ENCODE data around the gene KCNJ1. TPM values are rescaled to one million over a fixed set of nuclear protein-coding genes. Genes with fewer than 3 reads are reported as not detected.
A peak's percentile ranks its signal among the peaks of the same experiment; 100 is the strongest.

KCNJ1 gene
- total and polyA plus RNA-seq, 2 donors: 0.09 TPM; not detected in 1

DNA sequence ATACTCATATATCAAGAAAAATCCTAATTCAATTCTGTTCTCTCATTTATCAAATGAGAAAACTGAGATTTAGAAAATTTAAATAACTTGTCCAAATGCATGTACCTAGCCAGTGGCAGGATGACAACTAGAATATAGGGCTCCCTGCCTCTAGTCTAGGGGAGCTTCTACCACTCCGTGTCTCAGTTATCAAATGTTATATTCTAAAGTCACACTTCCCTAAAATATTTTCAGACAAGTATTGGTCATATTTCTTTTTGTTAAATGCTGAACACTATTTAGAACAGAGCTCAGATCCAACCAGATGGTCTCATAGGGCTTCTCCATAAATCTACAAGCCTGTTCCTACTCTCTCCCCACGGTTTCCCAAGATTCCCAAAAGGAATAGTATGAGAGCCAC lies 26.3 kb downstream of the KCNJ1 start:
- H3K27ac ChIP-seq (ENCODE audit: low read depth): no peak overlapping the region
- H3K4me3 ChIP-seq (ENCODE audit: low read depth, low read length): no peak overlapping the region
- DNase-seq (ENCODE audit: extremely low spot score): no peak
- 61% methylated on average over 2 of the region's 2 CpGs for WGBS
- H3K36me3 ChIP-seq (ENCODE audit: insufficient read depth): no peaks in the 10 kb centered on the region
- H3K4me1 ChIP-seq (ENCODE audit: insufficient read depth): no peaks in the 10 kb centered on the region

GRCh38 chr11:128840137-128840536 lies 27.0 kb downstream of the KCNJ1 start:
- H3K4me3 ChIP-seq (ENCODE audit: low read depth, low read length): no peak overlapping the region
- WGBS: 64% methylated on average over 5 of the region's 5 CpGs

DNA sequence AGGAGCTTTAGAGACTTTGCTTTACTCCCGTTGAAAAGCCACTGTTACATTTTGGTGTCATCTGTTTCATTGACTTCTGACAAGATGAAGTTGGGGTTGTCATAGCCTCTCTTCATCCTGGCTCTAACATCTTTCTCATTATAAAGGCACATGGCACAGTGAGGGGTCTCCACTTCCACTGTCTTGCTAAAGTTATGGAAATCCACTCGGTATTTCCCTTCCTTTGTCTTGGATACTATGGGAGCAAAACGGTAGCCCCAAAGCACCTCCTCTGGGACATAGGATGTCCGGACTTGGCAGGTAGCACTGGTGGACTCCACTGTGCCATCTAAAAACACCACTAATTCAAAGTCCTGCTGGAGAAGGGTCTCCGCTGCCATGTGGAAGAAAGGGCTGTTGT lies 28.0 kb downstream of the KCNJ1 start:
- WGBS: 80% methylated on average over 5 of the region's 5 CpGs
- no peak overlapping the region for H3K27ac ChIP-seq (ENCODE audit: low read depth)

More at GRCh38 chr11:128840137-128840536, 27.0 kb downstream of the KCNJ1 start:
- Histone ChIP-seq H3K36me3 (ENCODE audit: insufficient read depth) (no peaks in the 10 kb centered on the region), H3K27ac (ENCODE audit: low read depth) (no peak overlapping the region), H3K4me1 (ENCODE audit: insufficient read depth) (no peaks in the 10 kb centered on the region)
- DNase-seq (ENCODE audit: extremely low spot score): no peak

DNA sequence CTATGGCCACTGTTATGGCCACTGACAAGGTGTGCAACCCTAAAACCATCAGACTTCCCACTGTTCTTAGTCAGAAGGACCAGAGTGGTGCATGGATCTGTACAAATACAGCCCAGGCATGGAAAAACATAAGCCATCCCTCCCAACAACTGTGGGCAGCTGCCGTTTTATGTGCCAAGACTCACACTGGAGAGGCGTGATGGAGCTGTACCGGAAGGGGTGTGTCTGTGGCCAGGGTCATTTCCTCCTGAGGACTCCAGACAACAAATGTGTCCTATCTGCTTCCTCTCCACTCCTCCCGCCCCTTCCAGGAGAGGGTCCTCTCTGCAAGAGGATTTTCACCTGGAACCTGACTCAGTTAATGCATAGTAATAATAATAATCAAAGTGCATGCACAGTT lies 29.5 kb downstream of the KCNJ1 start:
- H3K27ac ChIP-seq (ENCODE audit: low read depth): no peak overlapping the region
- no peaks in the 10 kb centered on the region for H3K4me1 ChIP-seq (ENCODE audit: insufficient read depth)
- H3K36me3 ChIP-seq (ENCODE audit: insufficient read depth): no peaks in the 10 kb centered on the region
- 63% methylated on average over 4 of the region's 4 CpGs for WGBS
- H3K4me3 ChIP-seq (ENCODE audit: low read depth, low read length): no peak overlapping the region
- no peak for DNase-seq (ENCODE audit: extremely low spot score)

More for the DNA sequence above, 28.0 kb downstream of the KCNJ1 start:
- Histone ChIP-seq H3K4me3 (ENCODE audit: low read depth, low read length) (no peak overlapping the region), H3K4me1 (ENCODE audit: insufficient read depth) (no peaks in the 10 kb centered on the region), H3K36me3 (ENCODE audit: insufficient read depth) (no peaks in the 10 kb centered on the region)
- DNase-seq (ENCODE audit: extremely low spot score): no peak

DNA sequence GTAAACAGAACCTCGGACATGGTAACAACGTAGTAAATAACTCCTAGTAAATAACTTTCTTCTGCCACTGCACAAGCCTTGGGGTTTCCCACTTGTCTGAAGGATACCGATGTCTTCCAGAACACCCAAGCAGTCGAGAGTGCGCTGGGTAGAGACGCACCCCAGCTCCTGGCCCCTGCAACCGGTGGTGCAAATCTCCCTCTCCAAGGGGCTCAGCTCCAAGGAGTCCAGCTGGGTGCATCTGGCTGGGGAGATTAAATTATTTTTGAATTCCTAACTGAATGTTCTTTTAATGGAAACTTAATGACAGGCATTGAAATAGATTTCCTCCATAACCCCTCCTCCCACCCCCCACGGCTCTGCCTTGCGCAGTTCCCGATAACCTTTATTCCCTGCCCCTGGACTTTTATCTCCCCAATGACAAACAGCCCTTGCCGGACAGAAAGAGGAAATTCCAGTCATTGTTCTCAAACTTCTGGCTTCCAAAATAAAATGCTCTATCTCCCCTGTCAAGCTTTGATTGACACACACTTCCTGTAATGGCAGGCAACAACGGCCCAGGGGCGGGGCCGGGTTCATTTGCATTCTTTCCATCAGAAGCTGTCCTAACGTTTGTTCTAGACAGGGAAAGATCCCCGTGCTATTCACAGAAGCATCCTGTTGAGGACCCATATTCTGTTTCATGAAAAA lies 31.2 kb downstream of the KCNJ1 start:
- no peak overlapping the region for H3K4me3 ChIP-seq (ENCODE audit: low read depth, low read length)
- DNase-seq (ENCODE audit: extremely low spot score): no peak
- no peaks in the 10 kb centered on the region for H3K4me1 ChIP-seq (ENCODE audit: insufficient read depth)
- no peaks in the 10 kb centered on the region for H3K36me3 ChIP-seq (ENCODE audit: insufficient read depth)
- 21% methylated on average over 16 of the region's 16 CpGs for WGBS
- no peak overlapping the region for H3K27ac ChIP-seq (ENCODE audit: low read depth)

GRCh38 chr11:128834157-128834556 lies 32.9 kb downstream of the KCNJ1 start:
- Histone ChIP-seq H3K36me3 (ENCODE audit: insufficient read depth) (no peaks in the 10 kb centered on the region), H3K27ac (ENCODE audit: low read depth) (no peak overlapping the region), H3K4me1 (ENCODE audit: insufficient read depth) (no peaks in the 10 kb centered on the region), H3K4me3 (ENCODE audit: low read depth, low read length) (no peak overlapping the region)
- 84% methylated on average over 2 of the region's 2 CpGs for WGBS
- no peak for DNase-seq (ENCODE audit: extremely low spot score)

DNA sequence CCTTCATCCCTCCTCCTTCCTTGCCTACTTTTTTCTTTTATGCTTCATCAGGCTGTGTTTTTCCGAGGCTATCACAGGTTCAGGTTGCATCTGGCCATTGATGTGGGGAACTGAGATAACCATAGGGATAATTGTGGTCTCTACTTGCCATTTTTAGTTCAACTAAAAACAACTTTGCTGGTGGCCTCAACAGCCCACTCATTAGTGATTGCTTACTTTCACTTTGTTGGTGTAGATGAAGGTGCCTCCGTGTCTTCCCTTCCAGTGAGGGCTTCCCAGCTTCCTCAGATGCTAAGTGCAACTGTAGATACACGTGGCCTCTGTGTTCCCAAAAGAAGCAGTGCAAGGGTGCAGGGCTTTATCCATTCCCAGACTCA lies 35.0 kb downstream of the KCNJ1 start:
- H3K4me1 ChIP-seq (ENCODE audit: insufficient read depth): no peaks in the 10 kb centered on the region
- no peak overlapping the region for H3K4me3 ChIP-seq (ENCODE audit: low read depth, low read length)
- H3K36me3 ChIP-seq (ENCODE audit: insufficient read depth): no peaks in the 10 kb centered on the region
- no peak overlapping the region for H3K27ac ChIP-seq (ENCODE audit: low read depth)
- no peak for DNase-seq (ENCODE audit: extremely low spot score)
- 74% methylated on average over 3 of the region's 3 CpGs for WGBS

DNA sequence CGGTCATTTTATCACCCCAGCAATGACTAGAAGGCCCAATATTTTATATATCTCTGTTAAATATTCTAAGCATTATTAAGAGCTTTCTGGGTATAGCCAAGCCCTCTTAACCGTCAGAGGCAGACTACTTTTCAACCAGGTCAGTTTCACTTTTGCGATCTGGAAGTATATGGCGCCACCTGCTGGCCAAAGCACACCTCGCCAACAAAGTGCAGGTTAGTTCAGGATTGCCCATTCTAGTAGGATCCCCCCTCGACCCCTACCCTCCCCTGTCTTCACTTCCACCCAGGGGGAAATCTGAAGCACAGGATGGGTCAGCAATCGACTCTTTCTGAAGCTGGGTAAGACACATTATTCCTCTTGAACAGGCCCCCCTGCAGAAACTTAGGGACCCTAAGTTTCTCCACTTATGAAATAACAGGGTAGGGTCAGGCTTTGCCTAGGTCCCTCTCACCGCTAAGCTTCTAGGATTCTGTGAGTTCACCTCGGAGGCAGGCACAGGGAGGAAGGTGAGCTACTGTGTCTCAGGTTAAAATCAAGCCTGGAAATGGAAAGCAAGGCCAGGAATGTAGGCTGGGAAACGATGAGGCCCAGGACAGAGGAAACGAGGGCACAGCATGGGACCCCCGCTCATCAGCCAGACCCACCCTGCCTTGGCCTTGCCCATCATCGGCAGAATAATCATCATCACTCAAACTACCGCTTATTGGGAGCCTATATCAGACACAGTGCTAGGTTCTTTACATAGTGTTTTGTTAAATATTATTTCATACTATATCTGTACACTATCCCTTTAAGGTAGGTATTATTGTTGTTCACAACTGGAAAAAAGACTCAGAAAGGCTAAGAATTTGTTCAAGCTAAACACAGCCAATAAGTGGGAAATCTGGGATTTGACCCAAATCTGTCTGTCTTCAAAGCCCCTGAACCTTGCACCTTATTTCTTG lies 35.6 kb downstream of the KCNJ1 start:
- Histone ChIP-seq H3K36me3 (ENCODE audit: insufficient read depth) (no peaks in the 10 kb centered on the region), H3K4me3 (ENCODE audit: low read depth, low read length) (no peak overlapping the region), H3K4me1 (ENCODE audit: insufficient read depth) (no peaks in the 10 kb centered on the region), H3K27ac (ENCODE audit: low read depth) (no peak overlapping the region)
- 32% methylated on average over 14 of the region's 14 CpGs for WGBS
- DNase-seq (ENCODE audit: extremely low spot score): peak; percentile 60

- WGBS: 88% methylated on average over 11 of the region's 11 CpGs
- H3K27ac ChIP-seq (ENCODE audit: low read depth): no peak overlapping the region
- H3K4me1 ChIP-seq (ENCODE audit: insufficient read depth): no peaks in the 10 kb centered on the region
- DNase-seq (ENCODE audit: extremely low spot score): no peak
- no peaks in the 10 kb centered on the region for H3K36me3 ChIP-seq (ENCODE audit: insufficient read depth)
- H3K4me3 ChIP-seq (ENCODE audit: low read depth, low read length): no peak overlapping the region
Measured at GRCh38 chr11:128830290-128831173, 36.6 kb downstream of the KCNJ1 start.

DNA sequence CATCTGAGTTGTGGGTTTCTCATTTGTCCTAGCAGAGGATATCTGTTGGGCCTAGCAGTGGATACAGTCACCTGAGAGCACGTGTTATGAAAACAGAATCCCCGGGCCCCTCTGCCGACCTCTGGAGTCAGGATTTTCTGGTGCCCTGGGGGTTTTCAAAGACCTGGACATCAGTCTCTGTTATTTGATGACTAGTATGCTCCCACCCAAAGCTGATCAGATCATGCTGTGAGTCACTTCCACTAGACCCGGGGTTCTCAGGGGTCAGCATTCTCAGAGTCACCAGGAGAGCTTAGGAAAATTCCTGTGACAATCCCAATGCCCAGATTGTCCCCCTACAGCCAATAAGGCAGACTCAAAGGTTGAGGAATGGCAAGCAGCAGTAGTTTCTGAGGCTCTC lies 38.7 kb downstream of the KCNJ1 start:
- H3K27ac ChIP-seq (ENCODE audit: low read depth): no peak overlapping the region
- 90% methylated on average over 4 of the region's 4 CpGs for WGBS

GRCh38 chr11:128827191-128827893 lies 39.8 kb downstream of the KCNJ1 start:
- no peak for DNase-seq (ENCODE audit: extremely low spot score)
- Histone ChIP-seq H3K36me3 (ENCODE audit: insufficient read depth) (no peaks in the 10 kb centered on the region), H3K4me1 (ENCODE audit: insufficient read depth) (no peaks in the 10 kb centered on the region), H3K4me3 (ENCODE audit: low read depth, low read length) (no peak overlapping the region), H3K27ac (ENCODE audit: low read depth) (no peak overlapping the region)
- 84% methylated on average over 7 of the region's 7 CpGs for WGBS

More for the DNA sequence above, 38.7 kb downstream of the KCNJ1 start:
- Histone ChIP-seq H3K4me1 (ENCODE audit: insufficient read depth) (no peaks in the 10 kb centered on the region), H3K36me3 (ENCODE audit: insufficient read depth) (no peaks in the 10 kb centered on the region), H3K4me3 (ENCODE audit: low read depth, low read length) (no peak overlapping the region)
- DNase-seq (ENCODE audit: extremely low spot score): no peak

- Histone ChIP-seq H3K4me1 (ENCODE audit: insufficient read depth) (no peaks in the 10 kb centered on the region), H3K4me3 (ENCODE audit: low read depth, low read length) (no peak overlapping the region), H3K27ac (ENCODE audit: low read depth) (no peak overlapping the region), H3K36me3 (ENCODE audit: insufficient read depth) (no peaks in the 10 kb centered on the region)
- no peak for DNase-seq (ENCODE audit: extremely low spot score)
- WGBS: 91% methylated on average over 20 of the region's 20 CpGs
Measured at GRCh38 chr11:128825050-128825784, 41.9 kb downstream of the KCNJ1 start.
